Neural cell (in vitro differentiated cells): ENCODE results near the gene DOK5. TPM values are rescaled to one million over a fixed set of nuclear protein-coding genes. Genes with fewer than 3 reads are reported as not detected.

Source experiments
- H2AFZ ChIP-seq: fragments of 200-600, 300-800 bp; sonication (generic), shearing (Covaris generic); 2 replicates; pipeline ENCODE4 v1.6.0; 2014; ENCODE audit warnings: low read depth, mild to moderate bottlenecking, antibody characterized with exemption, low read length, moderate library complexity
- H3F3A ChIP-seq: fragments of 200-600 bp; shearing (Covaris generic); 2 replicates; pipeline ENCODE4 v1.6.1; 2016; ENCODE audit warnings: mild to moderate bottlenecking, moderate library complexity, mixed read lengths, antibody characterized with exemption, low read length; ENCODE audit not compliant: insufficient read depth, poor library complexity, severe bottlenecking
- H3K27ac ChIP-seq: fragments of 200-600, 300-800 bp; sonication (generic), shearing (Covaris generic); 2 replicates; pipeline ENCODE4 v1.5.1; 2014; ENCODE audit warnings: mild to moderate bottlenecking, low read length, moderate library complexity
- H3K27me3 ChIP-seq: fragments of 300-800, 200-600 bp; sonication (generic), shearing (Covaris generic); 2 replicates; pipeline ENCODE4 v1.6.0; 2014; ENCODE audit warnings: mild to moderate bottlenecking, low read depth, low read length, moderate library complexity; ENCODE audit not compliant: insufficient read depth
- H3K36me3 ChIP-seq: fragments of 300-800, 200-600 bp; sonication (generic), shearing (Covaris generic); 2 replicates; pipeline ENCODE4 v1.5.1; 2014; ENCODE audit warnings: mild to moderate bottlenecking, antibody characterized with exemption, low read length, moderate library complexity; ENCODE audit not compliant: insufficient read depth
- H3K4me2 ChIP-seq: fragments of 300-800, 200-600 bp; sonication (generic), shearing (Covaris generic); 2 replicates; pipeline ENCODE4 v1.6.0; 2014; ENCODE audit warnings: mild to moderate bottlenecking, low read length
- H3K4me3 ChIP-seq: fragments of 300-800, 200-600 bp; sonication (generic), shearing (Covaris generic); 2 replicates; pipeline ENCODE4 v1.5.1; 2014; ENCODE audit warnings: mild to moderate bottlenecking, low read length, moderate library complexity
- H3K79me2 ChIP-seq: fragments of 200-600 bp; shearing (Covaris generic); replicated peaks from 2 replicates; pipeline ENCODE4 v1.6.0; 2014; ENCODE audit warnings: mild to moderate bottlenecking, low read length, moderate library complexity; ENCODE audit not compliant: insufficient read depth
- H3K9ac ChIP-seq: fragments of 300-800, 200-600 bp; sonication (generic), shearing (Covaris generic); 2 replicates; pipeline ENCODE4 v1.6.1; 2016; ENCODE audit warnings: mild to moderate bottlenecking, low read length, mixed read lengths
- H3K9me2 ChIP-seq: fragments of 200-600 bp; shearing (Covaris generic); 2 replicates; pipeline ENCODE4 v1.6.1; 2016; ENCODE audit warnings: mild to moderate bottlenecking, low read length, mixed read lengths; ENCODE audit not compliant: insufficient read depth
- H3K9me3 ChIP-seq: fragments of 200-600, 300-800 bp; sonication (generic), shearing (Covaris generic); 2 replicates; pipeline ENCODE4 v1.6.1; 2016; ENCODE audit warnings: mild to moderate bottlenecking, mixed run types, low read length, moderate library complexity, mixed read lengths
- H4K20me1 ChIP-seq: fragments of 200-600 bp; shearing (Covaris generic); 2 replicates; pipeline ENCODE4 v1.6.1; 2016; ENCODE audit warnings: mild to moderate bottlenecking, mixed run types; ENCODE audit not compliant: insufficient read depth
- CTCF ChIP-seq: fragments of 450-650 bp; IDR thresholded peaks from 2 replicates; pipeline ENCODE4 v1.5.1; 2014; ENCODE audit warnings: antibody characterized with exemption, mild to moderate bottlenecking, moderate library complexity; ENCODE audit not compliant: poor library complexity, severe bottlenecking
- EP300 ChIP-seq: fragments of 450-650 bp; conservative IDR thresholded peaks from 2 replicates; pipeline ENCODE4 v1.6.1; 2014; ENCODE audit warnings: antibody characterized with exemption, mild to moderate bottlenecking, moderate library complexity; ENCODE audit not compliant: poor library complexity, severe bottlenecking
- EZH2 ChIP-seq: fragments of 200-600, 300-800 bp; shearing (Covaris generic), sonication (generic); IDR thresholded peaks from 2 replicates; pipeline ENCODE4 v1.6.1; 2014; ENCODE audit warnings: antibody characterized with exemption, low read length, borderline replicate concordance, mild to moderate bottlenecking; ENCODE audit not compliant: insufficient read depth, poor library complexity, severe bottlenecking
- MXI1 ChIP-seq: fragments of 450-650 bp; conservative IDR thresholded peaks from 2 replicates; pipeline ENCODE4 v1.6.1; 2014; ENCODE audit warnings: antibody characterized with exemption, mild to moderate bottlenecking; ENCODE audit not compliant: poor library complexity, severe bottlenecking
- POLR2AphosphoS5 ChIP-seq: IDR thresholded peaks from 2 replicates; pipeline ENCODE4 v1.6.1; 2012
- RAD21 ChIP-seq: fragments of 450-650 bp; conservative IDR thresholded peaks from 2 replicates; pipeline ENCODE4 v1.6.1; 2014; ENCODE audit warnings: antibody characterized with exemption, mild to moderate bottlenecking, moderate library complexity
- REST ChIP-seq: IDR thresholded peaks from 2 replicates; pipeline ENCODE4 v1.6.1; 2012; ENCODE audit warnings: borderline replicate concordance
- SMC3 ChIP-seq: fragments of 450-650 bp; conservative IDR thresholded peaks from 2 replicates; pipeline ENCODE4 v1.6.1; 2014; ENCODE audit warnings: antibody characterized with exemption, mild to moderate bottlenecking, moderate library complexity; ENCODE audit not compliant: poor library complexity
- TAF1 ChIP-seq: IDR thresholded peaks from 2 replicates; pipeline ENCODE4 v1.6.1; 2012; ENCODE audit warnings: low read depth
- polyA plus RNA-seq: library from polyadenylated mRNA; depleted of rRNA; stranded (reverse); fragments of >200 nt; gene quantifications from 2 replicates; pipeline ENCODE4 v1.2.3, GENCODE V29; 2014

The DOK5 gene
- polyA plus RNA-seq, 1 donor from 2014 or later: 4.6 TPM

- TF ChIP-seq RAD21 (no peak), EZH2 (no peak), EP300 (no peak), TAF1 (no peak), POLR2AphosphoS5 (no peak), MXI1 (no peak), CTCF (no peak), REST (no peak), SMC3 (no peak)
- no peaks in the 10 kb centered on the region for H3K9me3 ChIP-seq
- H3K36me3 ChIP-seq: no peaks in the 10 kb centered on the region
- H3F3A ChIP-seq: no peaks in the 10 kb centered on the region
- H3K79me2 ChIP-seq: no peaks in the 10 kb centered on the region
- no peaks in the 10 kb centered on the region for H4K20me1 ChIP-seq
- H2AFZ ChIP-seq: no peak overlapping the region
- no peak overlapping the region for H3K27ac ChIP-seq
- no peak overlapping the region for H3K4me3 ChIP-seq
- no peaks in the 10 kb centered on the region for H3K27me3 ChIP-seq
- H3K9me2 ChIP-seq: no peaks in the 10 kb centered on the region
- no peak overlapping the region for H3K4me2 ChIP-seq
- H3K9ac ChIP-seq: no peak overlapping the region
Measured at GRCh38 chr20:54630582-54630981, 155.2 kb downstream of the DOK5 start.

- no peaks in the 10 kb centered on the region for H3K9me2 ChIP-seq
- TF ChIP-seq TAF1 (no peak), EP300 (no peak), MXI1 (no peak), EZH2 (no peak), SMC3 (no peak), CTCF (no peak), REST (no peak)
Measured at GRCh38 chr20:54631059-54631458, 155.7 kb downstream of the DOK5 start.

More at GRCh38 chr20:54631059-54631458, 155.7 kb downstream of the DOK5 start:
- no peaks in the 10 kb centered on the region for H3K79me2 ChIP-seq
- no peak overlapping the region for H3K9ac ChIP-seq
- H3K9me3 ChIP-seq: no peaks in the 10 kb centered on the region
- no peak overlapping the region for H3K4me3 ChIP-seq
- no peaks in the 10 kb centered on the region for H3F3A ChIP-seq
- no peak overlapping the region for H3K27ac ChIP-seq
- no peak overlapping the region for H3K4me2 ChIP-seq
- no peaks in the 10 kb centered on the region for H4K20me1 ChIP-seq
- no peak overlapping the region for H2AFZ ChIP-seq
- no peaks in the 10 kb centered on the region for H3K27me3 ChIP-seq
- H3K36me3 ChIP-seq: no peaks in the 10 kb centered on the region
